ENCODE results near the gene OIT3. TPM values are rescaled to one million over a fixed set of nuclear protein-coding genes. Genes with fewer than 3 reads are reported as not detected.

The OIT3 gene
- total RNA-seq: 0.19 TPM in 1 of 2 replicates, not detected in the other

DNA sequence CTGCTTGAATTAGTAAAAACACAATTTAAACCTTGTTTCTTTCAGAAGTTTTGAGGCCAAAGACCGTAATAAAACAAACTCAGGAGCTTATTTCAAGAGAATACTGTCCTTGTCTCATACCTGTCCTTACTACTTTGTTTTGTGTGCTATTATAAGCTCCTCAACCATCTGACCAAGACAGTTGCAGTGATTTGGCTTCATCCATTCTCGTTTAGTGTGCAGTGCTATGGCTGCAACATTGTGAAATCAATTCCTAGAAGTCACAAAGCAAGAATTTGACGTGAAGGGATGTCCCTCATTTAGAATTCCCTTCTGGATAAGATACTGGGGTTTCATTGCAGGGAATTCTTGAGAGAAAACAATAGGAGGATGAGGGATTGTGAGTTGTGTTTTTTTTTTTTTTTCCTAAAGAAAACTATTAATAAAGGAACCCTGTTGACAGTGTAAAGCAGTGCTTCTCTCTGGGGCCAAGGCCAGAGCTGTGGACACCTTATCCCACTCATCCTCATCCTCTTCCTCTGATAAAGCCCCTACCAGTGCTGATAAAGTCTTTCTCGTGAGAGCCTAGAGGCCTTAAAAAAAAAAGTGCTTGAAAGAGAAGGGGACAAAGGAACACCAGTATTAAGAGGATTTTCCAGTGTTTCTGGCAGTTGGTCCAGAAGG, at the start of gene OIT3:
TSS of gene OIT3 (plus strand) at position 604 of the 663 bp plus-strand sequence. CDS start 60 bp downstream, outside the sequence.

DNA sequence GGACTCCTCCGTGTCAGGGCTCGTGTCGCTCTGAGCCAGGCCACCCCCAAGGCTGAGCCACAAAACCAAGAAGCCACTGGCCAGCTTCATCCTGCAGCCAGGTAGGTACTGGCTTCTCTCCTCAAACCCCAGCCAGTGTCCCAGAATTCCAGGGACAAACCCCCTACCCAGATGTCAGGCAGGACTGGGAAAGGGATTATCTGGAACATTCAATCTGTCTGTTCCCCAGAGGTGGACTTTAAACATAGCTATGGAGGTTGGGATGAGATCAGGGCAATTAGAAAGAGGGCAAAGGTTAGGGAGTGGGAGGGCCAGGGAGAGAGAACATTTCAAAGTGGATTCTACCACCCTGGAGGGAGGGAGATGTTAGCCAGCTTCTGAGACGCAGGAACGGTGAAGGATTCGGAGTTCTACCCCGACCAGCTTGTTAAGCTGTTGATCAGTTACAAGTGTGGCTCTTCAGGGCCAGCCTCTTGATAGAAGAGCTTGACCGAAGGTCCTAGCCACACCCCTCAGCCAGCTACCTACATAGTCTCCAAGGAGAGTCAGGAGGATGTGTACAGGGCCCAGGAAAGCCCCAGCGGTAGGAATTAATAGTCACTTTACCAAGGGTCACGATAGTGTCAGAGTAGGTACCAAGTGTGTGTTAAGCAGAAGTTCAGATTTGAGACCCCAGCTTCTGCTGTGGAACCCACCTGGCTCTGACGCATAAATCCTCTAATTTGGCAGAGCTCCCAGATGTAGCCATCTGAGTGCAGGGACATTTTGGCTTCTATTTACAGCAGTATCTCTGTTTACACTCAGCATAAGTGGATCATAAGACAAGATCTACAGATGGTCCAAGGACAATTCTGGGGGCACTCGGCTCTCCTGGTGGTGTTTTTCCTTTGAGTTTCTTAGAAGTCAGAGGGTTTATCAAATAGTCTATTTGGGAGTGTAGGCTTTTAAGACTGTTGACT, 61.3 kb downstream of the OIT3 start, which contains the start of gene PLA2G12B:
TSS of gene PLA2G12B (minus strand) at position 211 of the 959 bp plus-strand sequence. CDS start at position 90, 121 bp downstream.

Other genes with a start within 250 kb of the OIT3 start
- 31.7 and 32.7 TPM in 2 replicates for gene MCU, start 201.6 kb upstream of the OIT3 start, total RNA-seq
- not detected in 2 replicates for gene PLA2G12B, start 61.1 kb downstream of the OIT3 start, total RNA-seq
- 82.1 and 113 TPM in 2 replicates for gene P4HA1, start 203.1 kb downstream of the OIT3 start, total RNA-seq
- 1.3 and 2.0 TPM in 2 replicates for gene NUDT13, start 216.7 kb downstream of the OIT3 start, total RNA-seq